ENCODE measurements around the gene TAGLN3.

The TAGLN3 gene

DNA sequence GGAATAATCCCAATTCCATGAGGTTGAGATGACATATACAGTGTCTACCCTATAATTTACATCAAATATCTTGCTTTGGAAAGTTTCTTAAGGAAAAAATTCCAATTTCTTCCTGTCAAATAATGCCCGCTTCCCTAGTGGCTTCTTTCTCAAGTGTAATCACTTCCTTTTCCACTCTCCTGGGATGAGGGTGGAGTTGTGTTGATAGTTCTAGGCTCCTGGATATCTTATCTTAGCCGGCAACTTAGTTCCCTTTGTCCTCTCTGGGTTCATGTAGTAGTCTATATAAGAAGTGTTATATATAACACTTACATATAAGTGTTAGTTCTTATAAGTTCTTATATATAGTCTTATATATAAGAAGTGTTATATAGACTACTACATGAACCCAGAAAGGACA is 10.9 kb downstream of the TAGLN3 start:
- intact Hi-C loops (cut with micrococcal nuclease), result no loop called here
- Mint-ChIP-seq H3K36me3 (ENCODE audit: low read depth) (no peaks in the 10 kb centered on the region), H3K4me3 (no peak overlapping the region), H3K4me1 (ENCODE audit: low read depth) (peaks cover 12% of the 10 kb centered on the region), H3K9me3 (no peaks in the 10 kb centered on the region), H3K27me3 (peaks cover 1% of the 10 kb centered on the region), H3K27ac (no peak overlapping the region)

DNA sequence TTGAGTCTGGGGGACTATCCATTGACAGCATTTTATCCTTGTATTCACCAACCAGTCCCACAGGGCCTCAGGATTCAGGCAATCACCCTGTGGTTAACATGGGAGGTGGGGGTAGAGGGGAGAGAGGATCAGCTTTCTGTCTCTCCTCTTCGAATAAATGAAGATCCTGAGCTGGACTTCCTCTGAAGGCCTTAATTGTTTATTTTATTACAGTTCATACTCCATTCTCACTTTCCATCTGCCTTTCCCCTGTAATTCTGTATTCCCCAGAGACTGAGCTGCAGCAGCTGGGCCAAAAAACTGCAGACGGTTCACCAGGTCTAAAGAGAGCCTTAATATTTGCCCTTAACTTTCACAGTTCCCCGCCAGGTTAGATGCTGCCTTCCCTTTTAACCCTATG is 11.9 kb downstream of the TAGLN3 start:
- H3K9me3 Mint-ChIP-seq, result no peaks in the 10 kb centered on the region
- intact Hi-C loops (cut with micrococcal nuclease), result no loop called here
- H3K27ac Mint-ChIP-seq, result no peak overlapping the region

DNA sequence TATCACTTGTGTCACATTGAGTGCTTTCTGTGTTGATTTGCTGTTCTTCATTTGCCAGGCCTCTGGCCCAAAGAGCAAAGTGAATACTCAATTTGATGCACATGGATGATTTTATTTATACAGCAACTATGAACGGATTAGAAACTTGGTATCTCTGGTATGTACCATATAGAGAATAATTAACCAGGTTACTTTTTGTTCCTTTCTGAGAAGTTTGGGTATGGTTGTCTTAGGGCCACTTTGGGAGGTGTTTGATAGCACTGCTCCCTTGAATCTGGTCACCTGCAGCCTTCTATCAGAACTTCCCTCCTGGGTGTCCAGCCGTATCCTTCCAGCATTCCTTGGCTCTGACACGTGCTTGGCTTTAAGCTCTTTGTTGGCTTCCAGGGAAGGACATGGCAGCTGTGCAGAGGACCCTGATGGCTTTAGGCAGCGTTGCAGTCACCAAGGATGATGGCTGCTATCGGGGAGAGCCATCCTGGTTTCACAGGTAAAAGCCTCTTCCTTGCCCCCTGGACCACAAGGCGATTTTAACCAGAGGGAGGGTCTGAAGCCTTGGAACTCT is 12.7 kb downstream of the TAGLN3 start:
- no peaks in the 10 kb centered on the region for H3K9me3 Mint-ChIP-seq
- intact Hi-C loops (cut with micrococcal nuclease), result no loop called here

More for the DNA sequence above, 11.9 kb downstream of the TAGLN3 start:
- H3K27me3 Mint-ChIP-seq, result peaks cover 1% of the 10 kb centered on the region
- no peak overlapping the region for H3K4me3 Mint-ChIP-seq
- H3K36me3 Mint-ChIP-seq (ENCODE audit: low read depth), result no peaks in the 10 kb centered on the region
- peaks cover 12% of the 10 kb centered on the region for H3K4me1 Mint-ChIP-seq (ENCODE audit: low read depth)

DNA sequence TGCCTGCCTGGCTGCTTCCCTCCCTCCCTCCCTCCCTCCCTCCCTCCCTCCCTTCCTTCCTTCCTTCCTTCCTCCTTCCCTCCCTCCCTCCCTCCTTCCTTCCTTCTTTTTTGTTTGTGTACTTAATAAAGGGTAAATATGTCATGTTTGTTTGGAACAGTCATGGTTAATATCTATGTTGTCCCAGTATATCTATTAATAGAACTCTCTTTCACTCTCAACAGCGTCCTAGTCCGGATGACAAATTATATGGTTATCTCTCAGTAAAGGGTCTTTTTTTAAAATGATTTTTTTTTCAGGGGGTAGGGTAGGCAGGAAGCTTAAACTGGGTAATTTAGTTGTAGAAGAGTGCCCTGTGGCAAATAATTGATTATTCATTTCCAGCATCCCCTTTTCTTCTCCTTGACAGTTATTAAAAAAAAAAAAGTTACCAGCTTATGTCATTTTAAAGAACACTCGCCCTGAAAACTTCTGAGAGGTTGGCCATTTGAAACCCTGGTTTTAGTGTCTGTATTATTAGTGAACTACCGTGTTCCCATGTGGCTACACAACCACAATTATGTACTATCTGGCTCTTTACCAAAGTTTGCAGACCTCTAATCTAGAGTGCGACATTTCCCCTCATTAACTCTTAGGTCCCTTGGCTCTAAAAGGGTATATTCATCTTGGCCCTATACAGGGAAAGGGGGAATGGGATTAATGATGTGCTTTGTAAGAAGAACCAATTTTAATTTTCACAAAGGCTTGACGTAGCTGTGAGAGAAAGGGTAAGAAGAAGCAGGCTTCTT is 13.7 kb downstream of the TAGLN3 start:
- H3K9me3 Mint-ChIP-seq, result no peaks in the 10 kb centered on the region
- intact Hi-C loops (cut with micrococcal nuclease), result loop anchor here (2.0 kb wide), 1 partner anchor 24 kb away; no protein-coding TSS in a partner anchor
- no peak overlapping the region for H3K4me3 Mint-ChIP-seq
- H3K4me1 Mint-ChIP-seq (ENCODE audit: low read depth), result peaks cover 12% of the 10 kb centered on the region
- peaks cover 1% of the 10 kb centered on the region for H3K27me3 Mint-ChIP-seq
- no peak overlapping the region for H3K27ac Mint-ChIP-seq
- no peaks in the 10 kb centered on the region for H3K36me3 Mint-ChIP-seq (ENCODE audit: low read depth)

More for the DNA sequence above, 12.7 kb downstream of the TAGLN3 start:
- Mint-ChIP-seq H3K4me3 (no peak overlapping the region), H3K27ac (no peak overlapping the region), H3K36me3 (ENCODE audit: low read depth) (no peaks in the 10 kb centered on the region), H3K4me1 (ENCODE audit: low read depth) (peaks cover 12% of the 10 kb centered on the region), H3K27me3 (peaks cover 1% of the 10 kb centered on the region)

DNA sequence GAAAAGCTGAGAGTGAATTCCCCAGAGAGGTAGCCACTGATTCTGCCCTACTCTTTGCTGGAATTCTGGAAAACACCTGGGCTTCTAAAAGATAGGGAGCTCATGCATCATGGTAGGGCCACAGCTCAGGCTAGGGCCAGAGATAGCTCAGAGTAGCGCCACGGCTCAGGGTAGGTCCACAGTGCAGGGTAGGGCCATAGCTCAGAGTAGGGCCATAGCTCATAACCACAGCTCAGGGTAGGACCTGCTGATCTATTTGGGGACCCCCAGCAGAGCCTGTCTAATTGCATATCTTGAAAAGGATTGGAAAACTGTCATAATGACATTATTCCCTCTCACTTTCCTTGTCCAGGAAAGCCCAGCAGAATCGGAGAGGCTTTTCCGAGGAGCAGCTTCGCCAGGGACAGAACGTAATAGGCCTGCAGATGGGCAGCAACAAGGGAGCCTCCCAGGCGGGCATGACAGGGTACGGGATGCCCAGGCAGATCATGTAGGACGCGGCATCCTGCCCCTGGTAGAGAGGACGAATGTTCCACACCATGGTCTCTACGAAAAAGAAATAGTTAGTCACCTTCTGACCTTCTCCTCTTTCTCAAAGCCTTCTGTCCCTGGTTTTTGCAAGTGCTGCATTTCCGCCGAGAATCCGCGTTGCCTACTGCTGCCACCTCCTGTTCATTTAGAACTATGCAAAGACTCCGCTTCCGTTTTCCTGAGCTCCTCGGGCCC is 14.5 kb downstream of the TAGLN3 start:
- H3K4me3 Mint-ChIP-seq, result no peak overlapping the region

DNA sequence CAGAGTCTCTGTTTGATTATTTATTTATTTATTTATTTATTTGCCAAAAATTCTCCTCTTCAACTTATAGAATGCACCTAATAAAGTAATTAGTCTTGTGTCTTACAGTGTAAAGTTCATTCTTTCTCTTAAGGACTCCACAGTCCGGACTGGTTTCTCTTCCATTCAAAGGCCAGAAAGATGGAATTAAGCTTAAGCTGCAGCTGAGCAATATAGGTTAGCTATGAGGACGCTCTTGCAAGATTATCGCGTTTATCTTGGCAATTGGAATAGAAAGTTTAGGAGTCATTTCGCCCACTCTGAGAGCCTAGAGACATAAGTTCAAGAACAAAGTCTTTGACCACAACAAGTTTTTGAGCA is 15.0 kb downstream of the TAGLN3 start:
- no peak overlapping the region for H3K27ac Mint-ChIP-seq
- H3K27me3 Mint-ChIP-seq, result peaks cover 1% of the 10 kb centered on the region
- no peaks in the 10 kb centered on the region for H3K36me3 Mint-ChIP-seq (ENCODE audit: low read depth)
- peaks cover 12% of the 10 kb centered on the region for H3K4me1 Mint-ChIP-seq (ENCODE audit: low read depth)
- no peaks in the 10 kb centered on the region for H3K9me3 Mint-ChIP-seq
- no peak overlapping the region for H3K4me3 Mint-ChIP-seq
- intact Hi-C loops (cut with micrococcal nuclease), result loop anchor here (1.0 to 2.0 kb wide), 2 partner anchors 25 to 296 kb away; no protein-coding TSS in a partner anchor

More for the DNA sequence above, 14.5 kb downstream of the TAGLN3 start:
- intact Hi-C loops (cut with micrococcal nuclease), result loop anchor here (1.0 to 2.0 kb wide), 2 partner anchors 24 to 296 kb away; no protein-coding TSS in a partner anchor
- Mint-ChIP-seq H3K27ac (no peak overlapping the region), H3K27me3 (peaks cover 1% of the 10 kb centered on the region), H3K4me1 (ENCODE audit: low read depth) (peaks cover 12% of the 10 kb centered on the region), H3K9me3 (no peaks in the 10 kb centered on the region), H3K36me3 (ENCODE audit: low read depth) (no peaks in the 10 kb centered on the region)

DNA sequence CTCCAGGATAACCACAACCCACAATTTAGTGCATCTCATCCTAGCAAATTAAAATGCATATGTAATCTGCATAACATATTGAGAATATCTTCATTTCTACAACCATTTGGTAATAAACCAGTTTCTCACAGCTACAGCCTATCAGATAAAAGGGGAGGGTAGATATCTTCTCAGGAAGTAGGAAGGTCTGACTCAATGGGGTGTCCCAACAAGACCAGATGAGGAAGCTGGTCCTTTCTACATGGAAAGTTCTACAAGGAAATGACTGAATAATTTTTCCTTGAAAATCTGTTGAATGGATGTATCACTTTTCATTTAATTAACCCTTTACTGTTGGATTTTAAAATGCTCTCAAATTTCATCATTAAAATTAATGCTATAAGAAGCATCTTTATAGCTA is 18.4 kb downstream of the TAGLN3 start:
- Mint-ChIP-seq H3K27ac (no peak overlapping the region), H3K4me1 (ENCODE audit: low read depth) (peaks cover 16% of the 10 kb centered on the region), H3K9me3 (peaks cover 8% of the 10 kb centered on the region), H3K36me3 (ENCODE audit: low read depth) (no peaks in the 10 kb centered on the region), H3K27me3 (no peaks in the 10 kb centered on the region), H3K4me3 (no peak overlapping the region)
- intact Hi-C loops (cut with micrococcal nuclease), result no loop called here

DNA sequence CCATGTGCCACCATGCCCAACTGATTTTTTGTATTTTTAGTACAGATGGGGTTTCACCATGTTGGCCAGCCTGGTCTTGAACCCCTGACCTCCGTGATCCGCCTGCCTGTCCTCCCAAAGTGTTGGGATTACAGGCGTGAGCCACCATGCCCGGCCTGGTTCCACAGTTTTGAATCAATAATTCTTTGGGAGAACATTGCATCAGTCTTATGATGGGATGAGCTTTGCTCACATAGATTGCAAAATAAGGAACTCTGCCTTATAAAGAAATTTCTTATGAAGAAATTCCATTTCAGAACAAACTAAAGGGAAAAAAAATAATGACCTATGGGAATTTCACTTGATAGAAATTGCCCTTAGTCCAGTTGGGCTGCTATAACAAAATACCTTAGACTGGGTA is 20.0 kb downstream of the TAGLN3 start:
- Mint-ChIP-seq H3K9me3 (peaks cover 9% of the 10 kb centered on the region), H3K4me1 (ENCODE audit: low read depth) (peaks cover 12% of the 10 kb centered on the region), H3K27ac (no peak overlapping the region), H3K4me3 (no peak overlapping the region), H3K36me3 (ENCODE audit: low read depth) (no peaks in the 10 kb centered on the region), H3K27me3 (no peaks in the 10 kb centered on the region)
- intact Hi-C loops (cut with micrococcal nuclease), result no loop called here

DNA sequence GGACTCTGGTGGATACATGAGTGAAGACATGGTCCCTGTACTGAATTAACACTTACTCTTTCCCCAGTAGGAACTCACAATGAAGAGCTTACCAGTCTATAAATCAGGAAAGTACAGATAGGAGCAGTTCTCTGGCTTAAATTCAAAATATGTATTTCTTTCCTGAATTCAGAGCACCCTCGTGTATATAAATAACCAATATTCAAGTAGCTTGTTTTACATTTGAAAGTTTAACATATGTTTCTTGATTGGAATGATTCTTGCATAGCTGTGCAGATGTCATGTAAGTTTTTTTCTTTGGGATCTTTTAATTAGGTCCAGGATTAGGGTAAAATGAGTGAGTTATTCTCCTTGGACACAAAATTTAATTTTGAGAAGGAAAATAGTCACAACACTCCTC is 21.0 kb downstream of the TAGLN3 start:
- H3K36me3 Mint-ChIP-seq (ENCODE audit: low read depth), result no peaks in the 10 kb centered on the region
- H3K4me1 Mint-ChIP-seq (ENCODE audit: low read depth), result peaks cover 6% of the 10 kb centered on the region
- no peak overlapping the region for H3K27ac Mint-ChIP-seq
- H3K4me3 Mint-ChIP-seq, result no peak overlapping the region
- no peaks in the 10 kb centered on the region for H3K27me3 Mint-ChIP-seq
- peaks cover 9% of the 10 kb centered on the region for H3K9me3 Mint-ChIP-seq
- intact Hi-C loops (cut with micrococcal nuclease), result no loop called here

DNA sequence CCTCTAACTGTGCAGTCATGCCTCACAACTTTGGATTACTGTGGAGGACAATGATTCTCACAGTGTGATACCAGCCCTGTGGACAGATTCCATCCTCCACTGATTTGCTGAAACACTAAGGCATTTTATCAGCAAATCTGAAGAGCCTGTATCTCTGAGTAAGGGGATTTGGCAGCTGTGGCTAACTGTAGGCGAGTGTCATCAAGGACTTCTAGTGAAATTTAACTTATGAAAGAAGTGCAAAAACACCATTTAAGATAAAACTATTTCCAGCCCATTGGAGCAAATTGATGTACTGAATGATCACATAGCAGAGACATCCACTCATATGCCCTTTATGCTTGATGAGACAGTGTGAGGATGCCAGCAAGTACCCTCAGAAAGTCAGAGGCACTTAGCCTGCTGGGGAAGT is 22.0 kb downstream of the TAGLN3 start:
- no peaks in the 10 kb centered on the region for H3K27me3 Mint-ChIP-seq
- intact Hi-C loops (cut with micrococcal nuclease), result no loop called here
- no peak overlapping the region for H3K27ac Mint-ChIP-seq
- H3K4me1 Mint-ChIP-seq (ENCODE audit: low read depth), result peaks cover 6% of the 10 kb centered on the region
- H3K4me3 Mint-ChIP-seq, result no peak overlapping the region
- peaks cover 9% of the 10 kb centered on the region for H3K9me3 Mint-ChIP-seq
- no peaks in the 10 kb centered on the region for H3K36me3 Mint-ChIP-seq (ENCODE audit: low read depth)

DNA sequence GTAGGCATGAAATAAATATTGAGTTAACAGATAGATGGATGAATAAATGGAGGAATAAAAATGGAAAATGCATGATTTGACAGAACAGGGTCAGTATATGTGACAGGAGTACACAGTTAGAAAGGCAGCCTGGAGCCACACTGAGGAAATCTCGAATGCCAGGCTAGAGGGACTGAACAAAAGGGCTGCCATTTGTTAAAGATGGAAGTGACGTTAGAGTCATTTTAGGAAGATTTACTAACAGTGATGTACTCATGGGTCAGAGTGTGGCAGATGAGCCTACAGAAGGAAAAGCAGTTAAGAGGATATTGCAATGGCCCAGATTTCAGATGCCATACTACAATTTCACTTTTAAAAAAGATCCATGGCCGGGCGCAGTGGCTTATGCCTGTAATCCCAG is 28.4 kb downstream of the TAGLN3 start:
- Mint-ChIP-seq H3K27me3 (no peaks in the 10 kb centered on the region), H3K9me3 (peaks cover under 1% of the 10 kb centered on the region), H3K4me1 (ENCODE audit: low read depth) (peaks cover 2% of the 10 kb centered on the region), H3K27ac (no peak overlapping the region), H3K36me3 (ENCODE audit: low read depth) (no peaks in the 10 kb centered on the region), H3K4me3 (no peak overlapping the region)
- intact Hi-C loops (cut with micrococcal nuclease), result no loop called here

DNA sequence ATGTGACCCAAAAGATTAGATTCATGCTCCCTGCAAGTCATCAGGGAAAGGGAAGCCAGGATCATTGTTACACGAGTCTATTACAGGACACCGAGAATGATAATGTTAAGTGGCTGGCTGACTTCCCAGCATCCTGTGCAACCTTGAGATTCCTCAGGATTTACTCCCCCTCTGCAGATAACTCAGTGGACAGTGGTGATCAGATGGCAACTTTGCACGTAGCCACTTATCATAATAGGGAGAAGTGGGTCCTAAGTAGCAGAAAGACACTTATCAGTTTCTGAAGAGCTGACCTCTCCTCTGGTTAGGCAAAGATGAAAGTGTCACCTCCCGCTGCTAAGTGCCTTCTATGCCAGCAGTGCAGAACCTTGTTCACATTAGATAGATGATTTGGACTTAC is 29.1 kb downstream of the TAGLN3 start:
- Mint-ChIP-seq H3K4me3 (no peak overlapping the region), H3K4me1 (ENCODE audit: low read depth) (no peaks in the 10 kb centered on the region), H3K27me3 (no peaks in the 10 kb centered on the region), H3K36me3 (ENCODE audit: low read depth) (no peaks in the 10 kb centered on the region), H3K27ac (no peak overlapping the region), H3K9me3 (no peaks in the 10 kb centered on the region)
- intact Hi-C loops (cut with micrococcal nuclease), result no loop called here

DNA sequence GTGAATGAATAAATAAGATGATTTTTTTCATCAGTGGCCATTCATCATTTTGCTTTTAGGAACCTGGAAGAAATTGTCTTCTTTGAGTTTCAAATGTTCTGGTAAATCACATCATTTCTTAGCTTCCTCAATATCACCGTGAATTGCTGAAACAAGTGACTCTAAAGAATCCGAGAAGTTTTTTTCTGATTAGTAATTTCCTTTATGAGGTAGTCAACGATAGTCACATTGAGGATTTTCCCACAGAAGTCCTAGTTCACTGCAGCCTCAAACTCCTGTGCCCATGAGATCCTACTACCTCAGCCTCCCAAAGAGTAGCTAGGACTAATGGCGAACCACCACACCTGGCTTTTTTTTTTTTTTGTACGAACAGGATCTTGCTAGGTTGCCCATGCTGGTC is 32.2 kb downstream of the TAGLN3 start:
- intact Hi-C loops (cut with micrococcal nuclease), result no loop called here
- Mint-ChIP-seq H3K4me3 (no peak overlapping the region), H3K27ac (no peak overlapping the region), H3K4me1 (ENCODE audit: low read depth) (no peaks in the 10 kb centered on the region), H3K9me3 (no peaks in the 10 kb centered on the region), H3K27me3 (no peaks in the 10 kb centered on the region), H3K36me3 (ENCODE audit: low read depth) (no peaks in the 10 kb centered on the region)

DNA sequence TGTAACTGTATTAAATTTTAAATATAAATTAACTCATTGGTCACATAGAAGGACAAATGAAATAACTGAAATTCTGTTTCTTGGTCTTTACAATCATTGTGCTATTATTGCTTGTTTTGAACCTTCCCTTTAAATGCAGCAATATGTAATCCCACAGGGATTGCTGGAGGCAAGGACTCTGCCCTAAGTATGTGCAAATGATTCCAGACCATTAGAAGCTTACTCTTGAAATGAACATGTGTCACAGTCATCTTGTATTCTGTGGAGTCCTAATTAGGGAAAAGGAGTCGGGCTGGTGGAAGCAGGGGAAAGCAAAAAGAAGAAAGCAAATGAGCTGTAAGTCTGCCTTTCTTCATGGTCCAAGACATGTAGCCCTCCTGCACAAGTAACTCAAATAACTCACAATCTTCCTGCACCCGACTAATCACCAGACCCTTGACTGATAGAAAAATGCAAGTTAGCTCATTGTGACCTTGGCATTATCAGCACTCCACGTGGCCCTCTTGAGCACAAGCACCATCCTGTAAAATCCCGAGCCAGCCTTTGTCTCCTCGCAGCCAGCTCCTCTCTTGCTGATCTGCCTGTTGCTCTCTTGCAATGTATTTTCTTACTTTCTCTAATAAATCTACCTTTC is 33.5 kb downstream of the TAGLN3 start:
- H3K27ac Mint-ChIP-seq, result no peak overlapping the region
- H3K9me3 Mint-ChIP-seq, result no peaks in the 10 kb centered on the region
- intact Hi-C loops (cut with micrococcal nuclease), result no loop called here
- H3K36me3 Mint-ChIP-seq (ENCODE audit: low read depth), result no peaks in the 10 kb centered on the region
- no peaks in the 10 kb centered on the region for H3K27me3 Mint-ChIP-seq
- H3K4me1 Mint-ChIP-seq (ENCODE audit: low read depth), result no peaks in the 10 kb centered on the region
- no peak overlapping the region for H3K4me3 Mint-ChIP-seq

All from dendritic cell treated with granulocyte-macrophage colony-stimulating factor and Interleukin-4, amounts not matched to agents 40 ng/mL and 50 ng/mL, for 4 days (primary cell).